Adrenal gland (tissue), 5 donors: ENCODE data around the gene CHD9.

Experiments used
- CTCF ChIP-seq, 6 experiments: fragments of 450-650 bp in 4 of 6; fragments of 200-600 bp in 2 of 6; sonication (generic) in 1 of 6; IDR thresholded peaks; 1 replicate in 5 of 6; 2 replicates in 1 of 6; pipeline versions ENCODE4 v1.5.1 to v1.8.0; 2016 to 2021; ENCODE audit warnings: antibody characterized with exemption in 6 of 6, mild to moderate bottlenecking in 2 of 6, moderate library complexity in 1 of 6
- POLR2A ChIP-seq, 2 donors: fragments of 450-650 bp; IDR thresholded peaks; one replicate each; pipeline ENCODE4 v1.6.1; 2017; ENCODE audit warnings: antibody characterized with exemption in 2 of 2, mild to moderate bottlenecking in 2 of 2, moderate library complexity in 1 of 2
- donor health status: DM: no; HTN: no; CAD: no.

GRCh38 chr16:53202398-53202797 lies 147.6 kb downstream of the CHD9 start:
- TF ChIP-seq CTCF (IDR thresholded peaks at IDR 0.05) (no peak), POLR2A (IDR thresholded peaks at IDR 0.05) (no peak)
